HG03342 (cell line): ENCODE results near the gene CC2D1B.

Source experiments
- ATAC-seq: cut with Tn5 transposase; IDR thresholded peaks from one replicate; pipeline ENCODE4 v1.9.1; 2021; ENCODE audit warnings: mild to moderate bottlenecking, moderate library complexity; ENCODE audit not compliant: unreplicated experiment

Gene CC2D1B

DNA sequence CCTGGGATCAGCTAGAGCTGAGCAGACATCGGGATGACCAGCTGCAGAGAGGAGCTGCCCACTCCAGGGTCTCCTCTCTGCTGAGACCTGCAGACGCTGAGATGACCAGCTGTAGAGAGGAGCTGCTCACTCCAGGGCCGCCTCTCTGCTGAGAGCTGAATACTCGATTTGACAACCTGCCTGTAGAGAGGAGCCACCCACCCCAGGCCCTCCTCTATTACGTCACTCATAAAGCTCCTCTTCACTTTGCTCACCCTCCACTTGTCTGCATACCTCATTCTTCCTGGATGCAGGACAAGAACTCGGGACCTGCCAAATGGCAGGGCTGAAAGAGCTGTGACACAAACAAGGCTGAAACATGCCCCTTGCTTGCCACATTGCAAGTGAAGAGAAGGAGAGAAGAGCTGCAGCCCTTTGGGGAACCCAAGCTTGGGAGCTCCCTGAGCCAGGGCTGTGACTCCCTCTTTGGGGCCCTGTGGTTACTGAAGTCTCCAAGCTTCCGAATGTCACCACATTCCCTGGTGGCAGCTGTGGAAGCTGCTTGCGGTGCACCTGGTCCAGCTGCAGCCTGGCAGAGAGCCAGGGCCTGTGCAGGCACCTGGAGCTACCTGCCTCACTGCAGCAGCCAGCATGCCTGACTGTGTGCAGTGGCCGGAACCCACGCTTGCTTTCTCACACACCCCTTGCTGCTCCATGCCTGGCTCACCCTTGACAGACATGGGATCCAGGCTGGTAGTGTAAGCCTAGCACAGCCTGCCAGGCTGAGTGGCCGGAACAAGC is 59.6 kb downstream of the CC2D1B start:
- no peak for ATAC-seq

DNA sequence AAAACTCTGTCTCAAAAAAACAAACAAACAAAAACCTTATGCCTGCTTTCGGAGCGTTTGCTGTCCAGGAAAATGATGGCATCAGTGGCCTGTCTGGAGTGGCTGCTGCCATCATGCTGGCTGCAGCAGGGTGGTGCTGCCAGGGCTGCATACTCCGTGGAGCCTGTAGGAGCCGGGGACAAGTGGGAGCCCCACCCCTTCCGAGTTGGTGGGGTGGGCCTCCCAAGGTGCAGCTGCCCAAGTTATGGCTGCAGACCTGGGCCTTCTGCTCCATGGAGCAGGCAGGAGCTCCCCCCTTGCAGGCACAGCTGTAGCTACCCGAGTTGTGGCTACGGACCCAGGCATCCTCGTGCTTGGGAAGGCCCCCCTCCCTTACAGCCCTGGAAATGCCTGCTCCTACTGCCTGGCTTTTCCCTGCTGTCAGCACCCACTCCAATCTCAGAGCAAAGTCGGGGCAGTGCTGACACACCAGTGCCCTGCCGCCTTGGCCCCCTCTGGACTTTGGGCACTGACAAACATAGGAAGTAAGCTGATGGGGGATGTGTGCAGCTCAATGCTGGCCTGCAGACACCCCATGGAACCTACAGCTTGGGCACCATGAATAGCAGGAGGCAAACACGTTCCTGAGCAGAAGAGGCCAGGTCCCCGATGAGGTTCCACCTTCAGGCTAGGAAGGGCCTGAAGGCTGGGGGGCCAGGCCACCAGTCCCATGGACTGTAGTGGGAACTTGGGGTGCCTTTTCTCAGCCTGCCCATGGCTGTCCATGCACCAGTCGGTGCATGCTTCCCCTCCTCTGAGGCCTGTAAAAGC is 60.4 kb downstream of the CC2D1B start:
- ATAC-seq: no peak
